Retinal pigment epithelial cell (primary cell): ENCODE results near the gene PNPO.

ENCODE experiments used
- DNase-seq: peaks from one replicate; pipeline ENCODE4 v3.0.0-alpha.2; 2010; ENCODE audit warnings: low read depth
- H3K4me3 ChIP-seq: 2 replicates; pipeline ENCODE4 v1.5.1; 2011; ENCODE audit warnings: mild to moderate bottlenecking, low read length, control low read depth, moderate library complexity
- TF ChIP-seq, protein P1 (sequence below): conservative IDR thresholded peaks from 2 replicates; pipeline ENCODE4 v1.5.1; 2011; ENCODE audit warnings: low read depth, low read length, control low read depth, inconsistent platforms

Gene PNPO

DNA sequence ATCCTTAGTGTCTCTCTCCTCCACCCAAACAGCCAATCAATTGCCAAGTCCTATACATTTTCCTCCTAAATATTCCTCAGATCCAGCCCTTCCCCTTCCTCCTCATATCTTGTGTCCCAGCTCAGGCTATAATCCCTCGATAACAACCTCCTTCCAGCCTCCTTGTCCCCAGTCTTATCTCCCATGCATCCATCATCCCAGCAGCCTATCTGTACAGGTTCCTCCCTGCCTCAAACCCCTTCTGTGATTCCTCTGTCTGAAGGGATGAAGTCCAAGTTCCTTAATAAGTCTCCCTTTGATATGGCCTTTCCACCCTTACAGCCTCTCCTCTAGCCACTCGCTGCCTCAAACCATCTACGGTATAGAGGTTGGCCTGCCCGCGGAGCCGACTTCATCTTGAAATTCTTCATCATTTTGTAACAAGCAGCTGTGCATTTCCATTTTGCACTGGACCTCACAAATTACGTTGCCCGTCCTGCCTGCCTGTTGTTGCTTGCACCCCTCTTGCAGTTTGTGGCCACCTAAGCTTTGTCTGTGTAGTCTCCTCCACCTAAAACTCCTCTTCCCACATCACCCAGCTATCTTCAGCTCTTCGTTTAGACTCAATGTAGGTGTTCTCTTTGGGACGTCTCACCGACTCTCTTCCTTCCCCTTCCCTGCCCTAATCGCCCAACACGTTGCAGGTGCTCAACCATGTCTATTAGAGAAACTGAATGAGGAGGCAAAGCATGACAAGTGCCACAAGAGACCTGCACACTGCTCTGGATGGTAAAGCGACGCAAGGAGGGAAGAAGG is 28.8 kb downstream of the PNPO start:
- peak overlapping the region; percentile 32 for H3K4me3 ChIP-seq
- TF ChIP-seq, protein P1, sequence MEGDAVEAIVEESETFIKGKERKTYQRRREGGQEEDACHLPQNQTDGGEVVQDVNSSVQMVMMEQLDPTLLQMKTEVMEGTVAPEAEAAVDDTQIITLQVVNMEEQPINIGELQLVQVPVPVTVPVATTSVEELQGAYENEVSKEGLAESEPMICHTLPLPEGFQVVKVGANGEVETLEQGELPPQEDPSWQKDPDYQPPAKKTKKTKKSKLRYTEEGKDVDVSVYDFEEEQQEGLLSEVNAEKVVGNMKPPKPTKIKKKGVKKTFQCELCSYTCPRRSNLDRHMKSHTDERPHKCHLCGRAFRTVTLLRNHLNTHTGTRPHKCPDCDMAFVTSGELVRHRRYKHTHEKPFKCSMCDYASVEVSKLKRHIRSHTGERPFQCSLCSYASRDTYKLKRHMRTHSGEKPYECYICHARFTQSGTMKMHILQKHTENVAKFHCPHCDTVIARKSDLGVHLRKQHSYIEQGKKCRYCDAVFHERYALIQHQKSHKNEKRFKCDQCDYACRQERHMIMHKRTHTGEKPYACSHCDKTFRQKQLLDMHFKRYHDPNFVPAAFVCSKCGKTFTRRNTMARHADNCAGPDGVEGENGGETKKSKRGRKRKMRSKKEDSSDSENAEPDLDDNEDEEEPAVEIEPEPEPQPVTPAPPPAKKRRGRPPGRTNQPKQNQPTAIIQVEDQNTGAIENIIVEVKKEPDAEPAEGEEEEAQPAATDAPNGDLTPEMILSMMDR = no peak
- no peak for DNase-seq

DNA sequence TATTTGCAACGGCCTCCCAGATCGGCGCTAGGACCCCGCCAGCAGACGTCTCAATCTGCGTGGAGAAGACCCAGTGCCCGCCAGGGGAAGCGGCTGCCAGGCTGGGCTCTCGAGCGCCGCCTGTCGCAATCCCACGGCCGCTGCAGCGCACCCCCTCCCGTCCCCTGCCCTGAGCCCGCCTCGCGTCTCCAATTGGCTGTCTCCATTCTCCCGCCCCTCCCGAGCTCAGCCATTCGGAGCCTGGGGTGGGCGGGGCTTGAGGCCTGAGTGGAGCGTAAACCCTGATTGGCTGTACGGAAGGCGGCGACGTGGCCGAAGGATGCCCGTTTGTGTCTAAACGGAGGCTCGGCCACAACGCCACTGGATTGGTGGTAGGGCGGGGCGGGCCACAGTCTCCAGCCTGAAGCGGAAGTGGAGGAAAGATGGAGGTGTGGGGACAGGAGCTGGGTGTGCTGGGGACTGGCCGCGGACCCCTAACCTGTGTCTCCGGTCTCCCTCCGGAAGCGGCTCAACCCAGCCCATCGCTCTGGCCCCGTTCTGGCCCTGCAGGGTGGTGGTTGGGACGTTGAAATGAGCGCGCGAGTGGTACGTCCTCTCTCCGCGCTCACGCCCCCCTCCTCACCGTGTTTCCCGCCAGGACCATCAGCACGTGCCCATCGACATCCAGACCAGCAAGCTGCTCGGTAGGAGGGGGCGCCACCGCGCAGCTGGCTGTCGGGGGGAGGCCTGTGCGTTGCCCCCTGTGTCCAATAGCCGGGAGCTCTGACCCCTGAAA is 29.5 kb downstream of the PNPO start, which contains the start of gene CDK5RAP3:
TSS of gene CDK5RAP3 (plus strand) at position 389 of the 775 bp plus-strand sequence. CDS start at position 423, 34 bp downstream.
- H3K4me3 ChIP-seq = peak within 1 kb of the TSS; percentile 89
- TF ChIP-seq, protein P1 = peak; percentile 82
- peak; percentile 96 for DNase-seq

DNA sequence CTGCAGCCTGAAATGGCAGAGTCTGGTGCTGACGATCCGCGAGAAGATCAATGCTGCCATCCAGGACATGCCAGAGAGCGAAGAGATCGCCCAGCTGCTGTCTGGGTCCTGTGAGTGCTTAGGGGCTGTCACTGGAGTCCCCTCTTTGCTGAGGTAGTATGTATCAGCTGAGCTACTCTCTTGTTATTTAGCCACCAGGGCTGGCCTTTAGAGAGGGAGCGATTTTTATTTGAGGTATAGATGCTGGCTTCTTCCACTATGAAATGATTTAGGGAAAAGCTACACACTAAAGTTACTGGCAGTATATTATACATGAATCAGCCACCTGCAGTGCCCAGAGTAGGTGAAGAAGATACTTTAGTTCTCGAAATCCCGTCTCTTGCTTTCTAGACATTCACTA is 32.2 kb downstream of the PNPO start:
- DNase-seq = no peak
- TF ChIP-seq, protein P1 = no peak
- no peak overlapping the region for H3K4me3 ChIP-seq

DNA sequence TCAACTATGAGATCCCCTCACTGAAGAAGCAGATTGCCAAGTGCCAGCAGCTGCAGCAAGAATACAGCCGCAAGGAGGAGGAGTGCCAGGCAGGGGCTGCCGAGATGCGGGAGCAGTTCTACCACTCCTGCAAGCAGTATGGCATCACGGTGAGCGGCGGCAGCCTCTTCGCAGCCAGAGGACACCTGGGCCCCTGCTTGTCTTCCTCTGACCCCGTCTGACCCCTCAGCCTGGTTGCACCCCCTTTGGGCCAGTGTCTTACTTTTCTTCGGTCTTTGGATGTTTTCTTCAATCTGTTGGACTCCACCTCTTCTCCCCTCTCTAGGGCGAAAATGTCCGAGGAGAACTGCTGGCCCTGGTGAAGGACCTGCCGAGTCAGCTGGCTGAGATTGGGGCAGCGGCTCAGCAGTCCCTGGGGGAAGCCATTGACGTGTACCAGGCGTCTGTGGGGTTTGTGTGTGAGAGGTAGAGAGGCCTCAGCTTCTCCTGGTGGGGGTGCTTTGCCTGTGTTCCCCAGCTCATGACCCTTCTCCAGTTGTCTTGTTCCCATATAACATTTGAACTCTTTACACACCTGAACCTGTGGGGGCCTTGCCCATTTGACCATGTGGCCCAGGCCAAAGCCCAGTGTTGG is 33.9 kb downstream of the PNPO start:
- TF ChIP-seq, protein P1 = peak; percentile 2
- no peak for DNase-seq
- no peak overlapping the region for H3K4me3 ChIP-seq

DNA sequence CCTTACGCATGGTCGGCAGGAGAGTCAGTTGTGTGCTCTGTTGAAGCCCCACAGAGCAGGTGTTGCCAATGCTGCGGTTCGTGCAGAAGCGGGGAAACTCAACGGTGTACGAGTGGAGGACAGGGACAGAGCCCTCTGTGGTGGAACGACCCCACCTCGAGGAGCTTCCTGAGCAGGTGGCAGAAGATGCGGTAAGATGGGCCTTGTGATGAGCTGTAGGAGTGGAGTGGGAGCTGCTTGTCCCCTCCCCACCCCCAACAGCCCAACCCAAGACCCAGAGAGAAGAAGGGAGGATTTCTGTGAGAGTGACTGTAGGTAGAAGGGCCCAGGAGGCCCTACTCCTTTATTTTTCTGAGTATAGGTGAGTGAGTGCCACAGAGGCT is 34.4 kb downstream of the PNPO start:
- no peak overlapping the region for H3K4me3 ChIP-seq
- TF ChIP-seq, protein P1 = no peak
- DNase-seq = no peak

DNA sequence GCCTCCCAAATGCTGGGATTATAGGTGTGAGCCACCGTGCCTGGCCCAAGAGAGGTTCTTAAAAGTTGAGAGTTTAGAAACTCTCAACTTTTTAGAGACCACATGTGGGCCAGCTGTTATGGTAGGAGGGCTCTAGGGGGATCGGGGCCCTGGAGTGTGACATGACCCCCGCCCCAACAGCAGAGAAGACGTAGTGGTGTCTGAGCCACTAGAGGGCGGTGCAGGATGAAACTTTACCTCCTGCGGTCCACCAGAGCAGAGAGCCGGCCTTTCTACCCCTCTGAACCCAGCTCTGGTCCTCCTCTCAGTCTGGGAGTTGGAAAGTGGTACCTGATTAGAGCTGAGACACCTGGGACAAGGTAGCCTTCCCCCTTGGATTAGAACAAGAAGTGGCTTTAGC is 37.0 kb downstream of the PNPO start:
- TF ChIP-seq, protein P1 = peak; percentile 78
- H3K4me3 ChIP-seq = no peak overlapping the region
- no peak for DNase-seq
